Mucosa of descending colon (tissue), 3 donors: ENCODE measurements around the gene VPS39. TPM values are rescaled to one million over a fixed set of nuclear protein-coding genes. Genes with fewer than 3 reads are reported as not detected.
A peak's percentile ranks its signal among the peaks of the same experiment; 100 is the strongest.

Experiments used
- ATAC-seq: fragments of 200-7000 bp; cut with Tn5 transposase; one replicate; pipeline ENCODE4 v1.9.1; 2020; ENCODE audit warnings: mild to moderate bottlenecking, moderate library complexity
- DNase-seq, 3 donors: peaks; one replicate each; pipeline ENCODE4 v3.0.0-alpha.2; 2020
- H3K36me3 ChIP-seq: fragments of 200-600 bp; one replicate; pipeline ENCODE4 v1.8.0; 2021; ENCODE audit warnings: low read depth, mild to moderate bottlenecking
- H3K4me1 ChIP-seq: fragments of 200-600 bp; one replicate; pipeline ENCODE4 v1.8.0; 2021; ENCODE audit warnings: low read depth, mild to moderate bottlenecking
- H3K4me3 ChIP-seq: fragments of 200-600 bp; one replicate; pipeline ENCODE4 v1.8.0; 2021; ENCODE audit warnings: mild to moderate bottlenecking
- H3K9me3 ChIP-seq: fragments of 200-600 bp; one replicate; pipeline ENCODE4 v1.8.0; 2021; ENCODE audit warnings: mild to moderate bottlenecking
- CTCF ChIP-seq: fragments of 200-600 bp; IDR thresholded peaks from one replicate; pipeline ENCODE4 v1.8.0; 2022; ENCODE audit warnings: antibody characterized with exemption, mild to moderate bottlenecking
- intact Hi-C, 2 donors: fragments of 100-400 bp; cut with DNase I in 1 of 2; cut with micrococcal nuclease in 1 of 2; formaldehyde crosslinking; loops; one replicate each; pipeline versions ENCODE4 v1.11.0 to v1.11.1; 2022; cut with DNase I, micrococcal nuclease
- total RNA-seq, 3 donors: library from RNA; stranded (reverse); fragmentation: NEBNext Ultra II Directional in 2 of 3; extraction: Animal tissue kit (Norgen Biotek cat#: 25700) in 2 of 3; gene quantifications; one replicate each; pipeline versions ENCODE4 v1.2.1 to v1.2.4, GENCODE V29; 2021 to 2023
- donor health status: DM: no; HTN: no; CAD: no; lungs with moderate emphysema.
- donor health status: DM: no; HTN: no; CAD: no.
- donor health status: DM: no; HTN: yes; CAD: no.

VPS39 gene
- total RNA-seq, 3 donors from 2014 or later, result 49.6 to 74.3 (median 66.7) TPM

- Histone ChIP-seq H3K36me3 (no peaks in the 10 kb centered on the region), H3K9me3 (no peaks in the 10 kb centered on the region), H3K4me3 (no peak overlapping the region), H3K4me1 (no peaks in the 10 kb centered on the region)
- intact Hi-C loops, result no loop called here
- DNase-seq (no peak), ATAC-seq (no peak)
- TF ChIP-seq CTCF, result no peak
Observed at GRCh38 chr15:42184736-42185135, 23.4 kb downstream of the VPS39 start.

- Histone ChIP-seq H3K4me3 (no peak overlapping the region), H3K9me3 (no peaks in the 10 kb centered on the region), H3K36me3 (no peaks in the 10 kb centered on the region), H3K4me1 (no peaks in the 10 kb centered on the region)
- no peak for TF ChIP-seq CTCF
- intact Hi-C loops, result no loop called here
- ATAC-seq (no peak), DNase-seq (peak in 1 of 3 donors; percentile 14)
Observed at GRCh38 chr15:42184296-42184695, 23.8 kb downstream of the VPS39 start.

GRCh38 chr15:42182961-42183360 lies 25.1 kb downstream of the VPS39 start:
- Histone ChIP-seq H3K9me3 (no peaks in the 10 kb centered on the region), H3K4me1 (no peaks in the 10 kb centered on the region), H3K4me3 (no peak overlapping the region), H3K36me3 (peaks cover 2% of the 10 kb centered on the region)
- intact Hi-C loops, result no loop called here
- no peak for DNase-seq
- no peak for ATAC-seq
- TF ChIP-seq CTCF, result no peak

GRCh38 chr15:42182328-42182886 lies 25.7 kb downstream of the VPS39 start:
- no peaks in the 10 kb centered on the region for H3K9me3 ChIP-seq
- no peak overlapping the region for H3K4me3 ChIP-seq
- no peaks in the 10 kb centered on the region for H3K4me1 ChIP-seq
- no peak for ATAC-seq
- no peak for DNase-seq
- TF ChIP-seq CTCF, result no peak
- intact Hi-C loops, result no loop called here
- peaks cover 6% of the 10 kb centered on the region for H3K36me3 ChIP-seq

GRCh38 chr15:42178056-42178455 lies 30.0 kb downstream of the VPS39 start:
- H3K36me3 ChIP-seq, result peaks cover 6% of the 10 kb centered on the region
- no peaks in the 10 kb centered on the region for H3K9me3 ChIP-seq
- H3K4me3 ChIP-seq, result no peak overlapping the region
- DNase-seq, result no peak
- peak; percentile 36 for ATAC-seq
- no peaks in the 10 kb centered on the region for H3K4me1 ChIP-seq
- no peak for TF ChIP-seq CTCF
- intact Hi-C loops, result no loop called here

GRCh38 chr15:42175671-42176070 lies 32.4 kb downstream of the VPS39 start:
- no peak for ATAC-seq
- H3K4me3 ChIP-seq, result no peak overlapping the region
- no peaks in the 10 kb centered on the region for H3K9me3 ChIP-seq
- peaks cover 6% of the 10 kb centered on the region for H3K36me3 ChIP-seq
- DNase-seq, result no peak
- no peak for TF ChIP-seq CTCF
- intact Hi-C loops, result no loop called here
- H3K4me1 ChIP-seq, result no peaks in the 10 kb centered on the region
